Activated CD4-positive, alpha-beta T cell treated with anti-CD3 and anti-CD28 coated beads for 1 hour (primary cell): Measurements from ENCODE around the gene GABBR2.

Experiments
- DNase-seq: peaks from one replicate; pipeline ENCODE4 v3.0.0-alpha.2; 2020

GABBR2 gene

DNA sequence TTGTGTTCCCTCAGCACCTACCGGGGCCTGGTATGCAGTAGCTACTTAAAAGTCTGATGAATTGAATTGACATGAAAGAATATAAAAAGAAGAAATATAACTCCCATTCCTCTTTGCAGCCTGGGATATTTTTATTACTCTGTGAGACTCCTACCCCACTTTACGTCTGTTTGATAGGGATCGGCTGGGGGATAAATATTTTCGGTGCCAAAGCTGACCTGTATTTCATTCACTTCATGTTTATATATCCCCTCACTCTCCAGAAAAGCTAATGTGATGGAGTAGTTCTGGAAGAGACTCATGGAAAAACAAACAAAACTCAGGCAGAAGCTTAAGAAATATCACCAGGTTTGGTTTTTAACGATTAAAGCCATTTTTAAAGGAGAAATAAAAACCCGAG, 345.1 kb downstream of the GABBR2 start:
- no peak for DNase-seq

DNA sequence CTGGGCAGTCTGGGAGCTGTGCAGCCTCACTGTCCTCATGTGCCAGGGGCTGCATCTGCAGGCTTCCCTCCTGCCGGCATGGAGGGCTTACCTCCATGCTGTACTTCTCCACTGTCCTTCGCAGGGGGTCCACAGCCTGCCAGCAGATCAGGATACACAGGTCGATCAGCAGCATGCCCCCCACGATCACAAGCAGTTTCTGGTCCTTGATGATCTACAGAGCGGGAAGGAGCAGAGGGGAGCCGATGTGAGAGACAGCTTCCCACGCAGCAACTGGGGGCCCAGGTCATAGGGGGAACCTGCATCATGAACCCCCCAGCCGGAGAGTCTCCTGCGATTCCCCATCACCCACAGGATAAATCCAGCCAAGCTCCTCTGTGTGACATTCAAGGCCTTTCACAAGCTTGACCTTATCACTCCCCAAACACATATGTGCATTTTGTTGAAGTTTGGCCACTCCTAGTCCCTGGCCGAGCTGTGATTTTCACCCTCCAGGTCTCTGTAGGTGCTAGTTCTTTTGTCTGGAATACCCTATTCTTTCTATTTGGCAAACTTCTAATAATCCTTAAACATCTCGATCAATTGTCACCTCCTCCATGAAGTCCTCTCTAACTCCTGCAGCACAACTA, 346.0 kb downstream of the GABBR2 start:
- DNase-seq = no peak

DNA sequence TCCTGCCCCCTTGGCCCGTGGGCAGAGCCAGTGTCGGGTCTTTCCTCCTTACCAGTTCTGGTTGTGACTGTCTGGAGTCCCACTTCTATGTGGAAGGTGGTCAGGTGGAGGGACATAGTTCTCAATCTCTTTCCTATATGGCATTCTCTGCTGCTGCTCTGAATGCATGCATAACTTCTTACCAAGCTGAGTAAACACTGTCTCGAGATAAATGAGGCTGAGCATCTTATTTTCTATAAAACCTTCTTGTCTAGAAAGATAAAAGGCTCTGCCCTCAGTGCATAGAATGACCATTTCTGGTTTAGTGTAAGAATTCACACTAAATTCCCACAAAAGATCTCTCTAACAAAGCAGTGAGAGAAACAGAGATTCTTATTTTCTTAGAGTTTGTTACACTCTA, 347.1 kb downstream of the GABBR2 start:
- DNase-seq = no peak

DNA sequence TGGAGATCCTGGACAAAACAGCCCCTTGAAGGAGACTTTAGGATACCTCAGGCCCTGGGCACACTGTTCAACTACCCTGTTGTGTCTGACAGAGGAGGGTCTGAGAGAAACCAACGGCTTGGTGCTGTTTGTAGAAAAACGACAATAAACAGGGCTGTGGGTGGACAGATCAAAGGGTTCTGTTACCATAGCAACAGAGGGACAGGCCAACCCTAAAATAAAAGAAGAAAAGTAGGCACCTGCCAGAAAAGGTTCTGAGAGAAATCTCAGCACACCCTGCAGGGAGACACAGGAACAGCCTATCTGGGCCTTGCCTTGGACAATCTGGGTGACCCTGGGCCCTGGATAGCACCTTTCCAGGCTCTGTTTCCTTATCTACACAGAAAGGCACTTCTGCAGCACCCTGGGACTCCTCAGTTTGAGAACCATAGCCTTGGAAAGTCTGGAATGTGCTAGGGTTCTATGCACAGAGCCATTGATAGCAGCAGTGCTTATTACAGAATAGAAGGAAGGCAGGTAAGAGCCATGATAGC, 348.5 kb downstream of the GABBR2 start:
- DNase-seq = no peak

DNA sequence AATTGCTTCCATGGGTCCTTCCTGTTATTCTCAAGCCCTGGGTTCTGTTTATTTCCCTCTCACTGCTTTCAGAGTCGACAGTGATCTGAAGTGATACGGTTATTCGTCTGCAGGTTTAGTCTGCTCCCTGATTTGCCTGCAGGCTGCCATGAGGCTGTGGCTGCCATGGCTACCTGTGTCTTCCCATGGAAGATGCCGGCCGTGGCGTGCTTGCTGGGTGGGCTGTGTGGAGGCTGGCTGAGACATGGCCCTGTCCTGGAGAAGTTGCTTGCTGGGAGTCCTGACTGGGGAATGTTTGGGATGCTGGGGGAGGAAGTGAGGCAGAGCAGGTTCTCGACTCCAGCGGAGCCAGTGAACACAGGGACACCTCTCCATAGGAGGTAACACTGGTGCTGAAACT, 349.2 kb downstream of the GABBR2 start:
- DNase-seq = no peak

DNA sequence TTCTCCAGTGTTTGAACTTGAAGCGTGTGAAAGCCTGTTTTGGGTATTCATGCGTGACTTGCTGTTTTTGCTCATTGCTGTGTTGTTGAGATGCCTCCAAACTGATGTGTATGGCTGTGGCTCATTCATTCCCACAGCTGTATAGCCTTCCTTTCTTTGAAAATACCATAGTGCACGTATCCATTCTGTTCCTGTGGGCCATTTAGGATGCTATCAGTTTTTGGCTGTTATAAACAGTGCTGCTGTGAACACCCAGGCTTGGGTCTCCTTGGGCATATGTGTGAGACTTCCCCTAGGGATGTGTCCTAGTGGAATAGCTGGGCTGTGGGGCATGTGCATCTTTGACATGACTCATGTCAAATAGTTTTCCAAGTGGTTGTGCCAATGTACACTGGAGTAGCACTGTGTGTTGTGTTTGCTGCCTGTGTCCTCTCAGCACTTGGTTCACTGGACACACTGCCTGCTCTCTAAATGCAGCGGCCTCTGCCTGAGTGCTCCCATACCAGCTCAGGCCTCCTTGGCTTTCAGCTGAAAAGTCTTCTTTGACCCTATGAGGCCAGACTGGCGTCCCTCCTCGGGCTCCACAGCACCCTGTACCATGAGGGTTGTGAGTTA, 350.7 kb downstream of the GABBR2 start:
- DNase-seq = no peak

DNA sequence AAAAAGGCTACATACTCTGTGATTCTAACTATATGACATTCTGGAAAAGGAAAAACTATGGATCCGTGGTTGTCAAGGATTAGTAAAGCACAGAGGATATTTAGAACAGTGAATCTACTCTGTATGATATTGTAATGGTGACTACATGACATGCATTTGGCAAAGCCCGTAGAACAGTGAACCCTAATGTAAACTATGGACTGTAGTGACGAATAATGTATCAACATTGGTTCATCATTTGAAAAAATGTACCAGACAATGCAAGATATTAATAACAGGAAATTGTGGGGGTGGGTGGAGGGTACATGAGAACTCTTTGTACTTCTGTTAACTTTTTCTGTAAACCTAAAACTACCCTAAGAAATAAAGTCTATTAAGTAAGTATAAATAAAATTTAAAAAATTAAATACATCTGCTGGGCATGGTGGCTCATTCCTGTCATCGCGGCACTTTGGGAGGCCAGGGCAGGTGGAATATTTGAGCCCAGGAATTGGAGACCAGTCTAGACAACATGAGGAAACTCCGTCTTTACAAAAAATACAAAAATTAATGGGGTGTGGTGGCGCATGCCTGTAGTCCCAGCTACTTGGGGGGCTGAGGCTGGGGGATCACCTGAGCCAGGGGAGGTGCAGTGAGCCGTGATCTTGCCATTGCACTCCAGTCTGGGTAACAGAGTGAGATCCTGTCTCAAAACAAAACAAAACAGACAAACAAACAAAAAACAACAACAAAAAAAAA, 351.6 kb downstream of the GABBR2 start:
- no peak for DNase-seq

DNA sequence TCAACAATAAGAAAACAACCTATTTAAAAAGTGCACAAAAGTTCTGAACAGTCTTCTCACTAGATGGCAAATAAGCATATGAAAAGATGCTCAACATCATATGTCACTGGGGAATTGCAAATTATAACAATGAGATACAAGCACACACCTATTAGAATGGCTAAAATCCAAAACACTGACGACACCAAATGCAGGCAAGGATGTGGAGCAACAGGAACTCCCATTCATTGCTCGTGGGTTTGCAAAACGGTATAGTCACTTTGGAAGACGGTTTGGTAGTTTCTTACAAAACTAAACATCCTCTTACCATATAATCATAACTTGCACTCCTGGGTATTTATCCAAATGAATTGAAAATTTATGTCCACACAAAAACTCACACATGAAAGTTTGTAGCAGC, 352.4 kb downstream of the GABBR2 start:
- no peak for DNase-seq

DNA sequence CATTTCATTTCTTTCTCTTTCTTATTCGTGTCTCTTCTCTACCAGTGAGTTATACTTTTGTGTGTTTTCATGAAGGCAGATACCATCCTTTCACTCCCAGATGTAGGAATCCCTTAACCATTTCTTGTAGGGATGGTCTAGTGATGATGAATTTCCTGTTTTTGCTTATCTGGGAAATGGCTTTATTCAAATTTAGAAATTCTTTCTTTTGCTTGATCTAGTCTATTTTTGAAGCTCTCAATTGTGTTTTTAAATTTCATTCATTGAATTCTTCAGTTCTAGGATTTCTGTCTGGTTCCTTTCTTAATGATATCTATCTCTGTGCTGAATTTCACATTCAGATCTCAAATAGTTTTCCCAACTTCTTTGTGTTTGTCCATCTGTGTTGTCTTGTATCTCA, 357.4 kb downstream of the GABBR2 start:
- DNase-seq = no peak

DNA sequence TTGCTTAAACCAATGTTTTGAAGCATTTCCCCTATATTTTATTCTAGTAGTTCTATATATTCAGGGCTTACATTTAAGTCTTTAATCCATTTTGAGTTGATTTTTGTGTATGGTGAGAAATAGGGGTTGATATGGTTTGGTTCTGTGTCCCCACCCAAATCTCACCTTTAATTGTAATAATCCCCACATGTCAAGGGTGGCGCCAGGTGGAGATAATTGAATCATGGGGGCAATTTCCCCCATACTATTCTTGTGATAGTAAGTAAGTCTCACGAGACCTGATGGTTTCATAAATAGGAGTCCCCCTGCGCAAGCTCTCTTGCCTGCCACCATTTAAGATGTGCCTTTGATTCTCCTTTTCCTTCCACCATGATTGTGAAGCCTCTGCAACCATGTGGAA, 361.1 kb downstream of the GABBR2 start:
- no peak for DNase-seq

DNA sequence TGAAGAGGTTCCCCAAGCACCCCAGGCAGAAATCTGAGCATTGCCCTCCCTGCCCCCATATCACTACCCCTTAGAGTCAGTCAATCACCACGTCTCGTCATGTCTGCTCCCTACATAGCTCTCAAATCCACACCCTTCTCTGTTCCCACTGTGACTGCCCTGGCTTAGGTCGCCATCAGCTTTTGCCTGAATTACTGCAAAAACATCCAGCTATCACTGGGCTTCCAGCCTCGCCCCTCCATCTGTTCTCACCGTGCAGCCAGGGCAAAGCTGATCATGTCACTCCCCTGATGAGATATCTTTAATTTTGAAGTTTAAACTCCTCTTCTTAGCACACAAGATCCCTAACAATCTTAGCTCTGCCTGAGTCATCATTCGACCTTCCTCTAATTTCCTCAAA, 363.7 kb downstream of the GABBR2 start:
- no peak for DNase-seq

DNA sequence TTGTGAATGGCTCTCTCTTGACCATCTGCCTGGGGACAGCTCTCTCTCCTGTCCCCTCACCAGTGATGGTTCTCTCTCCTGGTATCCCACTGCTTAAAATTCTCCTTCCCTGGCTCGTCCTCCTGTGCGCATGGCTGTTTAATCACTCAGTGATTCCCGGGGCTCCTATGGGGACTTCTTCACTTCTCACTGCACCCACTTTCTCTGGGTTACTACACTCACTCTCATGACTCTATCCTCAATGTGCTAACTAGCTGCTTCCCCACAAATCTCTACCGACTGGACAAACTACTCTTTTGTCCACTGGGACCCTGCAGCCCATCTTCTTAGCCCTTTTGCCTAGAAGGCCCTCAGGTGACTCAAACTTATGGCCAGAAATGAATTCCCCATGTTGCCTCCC, 364.2 kb downstream of the GABBR2 start:
- no peak for DNase-seq

DNA sequence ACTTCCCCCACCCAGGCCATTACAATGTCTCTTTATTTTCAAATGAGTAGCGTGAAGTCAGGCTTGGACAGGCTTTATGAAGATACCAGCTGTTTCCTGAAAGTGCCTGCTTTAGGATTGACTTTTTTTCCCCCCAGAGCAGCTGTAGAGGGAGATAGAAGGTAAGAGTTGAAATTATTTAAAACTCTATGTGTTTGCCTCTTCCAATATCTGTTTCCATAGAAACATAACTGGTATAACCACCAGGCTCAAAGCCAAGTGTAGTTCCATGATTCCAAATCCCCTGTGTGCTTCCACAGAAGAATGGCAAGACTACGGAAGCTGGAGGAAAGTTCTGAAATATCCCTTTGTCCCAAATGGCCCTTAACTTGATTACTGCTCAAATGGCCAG, 365.9 kb downstream of the GABBR2 start:
- no peak for DNase-seq

DNA sequence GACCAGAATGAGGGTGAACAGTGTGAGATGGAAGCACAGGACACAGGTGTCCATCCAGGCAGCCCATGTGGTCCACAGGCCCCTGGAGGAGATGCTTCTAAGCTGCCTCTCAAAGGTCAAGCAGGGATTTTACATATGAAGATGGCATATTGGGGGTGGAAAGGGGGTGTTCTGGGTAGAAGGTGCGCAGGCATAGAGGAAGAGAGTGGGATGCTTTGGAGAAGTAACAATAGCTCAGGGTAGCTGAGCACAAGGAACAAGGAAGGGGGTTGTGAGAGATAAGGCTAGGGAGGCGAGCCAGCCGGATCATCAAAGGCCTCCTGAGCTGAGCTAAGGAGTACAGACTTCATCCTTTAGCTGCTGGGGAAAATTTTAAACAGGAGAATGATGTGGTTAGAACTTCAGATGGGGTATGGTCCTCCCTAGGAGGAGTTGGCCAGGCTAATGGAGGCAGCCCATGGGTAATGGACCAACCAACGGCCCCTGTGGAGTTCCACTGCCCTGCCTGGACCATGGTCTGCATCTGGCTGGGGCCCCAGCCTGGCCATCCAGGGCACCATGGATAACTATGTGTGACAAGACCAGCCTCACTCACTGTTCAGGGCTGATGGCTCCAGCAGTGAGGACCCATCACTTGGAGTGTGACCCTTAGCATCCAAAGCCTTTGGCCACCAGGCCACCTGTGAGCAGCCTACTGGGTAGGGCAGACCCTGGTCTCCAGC, 366.5 kb downstream of the GABBR2 start:
- no peak for DNase-seq

DNA sequence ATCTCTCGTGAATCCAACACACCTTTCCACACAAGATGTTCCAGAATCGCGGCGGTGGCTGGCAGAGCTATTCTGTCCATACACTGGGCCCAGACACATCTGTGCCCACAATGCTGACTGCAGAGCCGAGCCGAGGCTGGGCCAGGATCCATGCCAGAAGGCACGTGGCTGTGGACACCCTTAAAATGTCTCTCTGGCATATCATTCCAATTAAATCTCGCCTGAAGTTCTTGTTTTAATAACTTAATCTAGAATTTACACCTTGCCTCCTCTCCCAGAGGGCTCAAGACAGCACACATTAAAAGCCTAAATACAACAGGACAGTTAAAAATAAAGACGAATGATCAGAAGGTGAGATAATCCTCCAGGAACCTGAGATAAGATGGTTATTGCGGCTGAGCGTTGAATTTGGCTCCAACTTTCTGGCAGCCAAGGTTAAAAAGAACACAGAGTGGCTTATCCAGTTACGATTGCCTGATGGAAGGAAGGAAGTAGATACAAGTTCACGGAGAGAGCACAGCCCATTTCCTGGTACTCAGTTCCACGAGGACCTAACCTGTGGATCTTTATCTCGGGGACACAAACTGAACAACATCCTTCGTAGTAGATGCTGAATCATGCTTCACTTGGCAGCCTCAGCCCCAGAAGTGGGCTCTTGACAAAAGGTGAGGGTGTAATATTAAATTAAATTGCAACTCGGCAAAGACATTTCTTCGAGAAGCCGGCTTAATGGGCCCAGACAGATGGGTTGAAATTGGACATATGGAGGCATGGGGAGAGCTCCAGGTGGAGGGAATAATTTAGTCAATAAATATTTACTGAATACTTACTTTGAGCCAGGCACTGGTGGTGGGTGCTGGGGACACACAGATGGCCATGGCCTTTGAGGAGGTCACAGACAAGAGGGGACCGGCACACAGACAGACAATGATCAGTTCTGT, 367.3 kb downstream of the GABBR2 start:
- DNase-seq = no peak

DNA sequence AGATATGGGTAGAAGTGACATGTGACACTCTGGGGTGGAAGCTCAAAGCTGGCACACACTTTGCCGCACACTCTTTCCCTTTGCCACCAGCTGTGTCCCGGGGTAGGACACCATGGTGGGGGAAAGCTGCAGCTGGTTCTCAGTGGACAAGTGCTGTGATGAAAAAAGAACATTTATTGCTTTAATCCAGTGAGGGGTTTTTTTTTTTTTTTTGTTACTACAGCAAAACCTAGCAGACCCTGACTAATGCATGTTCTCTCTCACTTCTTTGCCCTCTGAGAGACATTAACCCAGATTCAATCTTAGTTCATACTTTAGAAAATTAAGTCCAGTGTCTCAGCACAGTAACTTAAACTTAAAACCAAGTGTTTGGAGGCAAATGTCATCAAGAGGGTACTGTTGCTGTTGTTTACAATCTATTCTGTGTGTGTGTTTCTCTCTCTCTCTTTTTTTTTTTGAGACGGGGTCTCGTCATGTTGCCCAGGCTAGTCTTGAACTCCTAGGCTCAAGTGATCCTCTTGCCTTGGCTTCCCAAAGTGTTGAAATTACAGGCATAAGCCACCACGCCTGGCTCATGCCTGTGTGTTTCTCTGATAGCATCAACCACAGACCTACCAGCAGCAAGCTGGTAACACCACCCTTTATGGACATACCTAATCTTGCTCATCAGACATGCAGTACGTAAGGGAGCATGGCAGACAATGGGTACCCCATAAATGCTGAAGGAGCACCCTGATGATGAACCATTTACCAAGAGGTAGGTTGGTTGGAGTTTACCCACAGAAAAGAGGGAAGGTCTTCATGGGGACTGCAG, 368.5 kb downstream of the GABBR2 start:
- DNase-seq = no peak

DNA sequence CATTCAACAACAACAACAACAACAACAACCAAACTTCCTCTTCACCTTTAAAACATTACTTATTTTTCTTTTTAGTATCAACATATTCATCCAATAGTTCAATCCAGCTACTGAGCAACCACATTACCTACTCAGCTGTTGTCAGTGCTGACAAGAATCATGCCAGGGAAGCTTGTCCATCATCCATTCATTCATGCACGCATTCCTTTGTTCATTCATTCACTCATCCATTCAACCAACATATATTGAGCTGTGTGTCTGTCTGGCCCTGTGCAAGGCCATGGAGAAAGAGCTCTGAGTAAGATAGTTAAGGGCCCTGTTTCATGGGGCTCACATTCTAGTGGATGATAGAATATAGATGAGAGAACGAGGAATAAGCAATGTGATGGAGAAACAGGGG, 373.1 kb downstream of the GABBR2 start:
- DNase-seq = no peak

DNA sequence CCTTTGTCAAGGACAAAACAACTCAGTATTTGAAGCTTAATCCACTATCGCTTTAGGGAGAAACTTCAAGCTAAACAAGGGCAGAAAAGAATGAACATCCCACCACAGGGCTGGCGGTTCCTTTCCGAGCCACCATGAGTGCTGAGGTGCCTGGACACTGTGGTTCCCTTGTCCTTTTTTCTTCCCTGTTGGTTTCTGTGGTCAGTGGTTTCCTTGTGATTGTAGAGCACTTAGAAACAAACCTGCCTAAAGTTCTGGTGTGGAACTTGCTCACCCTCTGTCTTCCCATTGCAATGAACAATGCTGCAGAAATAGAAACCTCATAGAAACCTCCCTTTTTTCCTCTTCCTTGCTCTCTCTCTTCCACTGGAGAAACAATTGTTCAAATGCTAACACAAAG, 373.9 kb downstream of the GABBR2 start:
- DNase-seq = no peak

DNA sequence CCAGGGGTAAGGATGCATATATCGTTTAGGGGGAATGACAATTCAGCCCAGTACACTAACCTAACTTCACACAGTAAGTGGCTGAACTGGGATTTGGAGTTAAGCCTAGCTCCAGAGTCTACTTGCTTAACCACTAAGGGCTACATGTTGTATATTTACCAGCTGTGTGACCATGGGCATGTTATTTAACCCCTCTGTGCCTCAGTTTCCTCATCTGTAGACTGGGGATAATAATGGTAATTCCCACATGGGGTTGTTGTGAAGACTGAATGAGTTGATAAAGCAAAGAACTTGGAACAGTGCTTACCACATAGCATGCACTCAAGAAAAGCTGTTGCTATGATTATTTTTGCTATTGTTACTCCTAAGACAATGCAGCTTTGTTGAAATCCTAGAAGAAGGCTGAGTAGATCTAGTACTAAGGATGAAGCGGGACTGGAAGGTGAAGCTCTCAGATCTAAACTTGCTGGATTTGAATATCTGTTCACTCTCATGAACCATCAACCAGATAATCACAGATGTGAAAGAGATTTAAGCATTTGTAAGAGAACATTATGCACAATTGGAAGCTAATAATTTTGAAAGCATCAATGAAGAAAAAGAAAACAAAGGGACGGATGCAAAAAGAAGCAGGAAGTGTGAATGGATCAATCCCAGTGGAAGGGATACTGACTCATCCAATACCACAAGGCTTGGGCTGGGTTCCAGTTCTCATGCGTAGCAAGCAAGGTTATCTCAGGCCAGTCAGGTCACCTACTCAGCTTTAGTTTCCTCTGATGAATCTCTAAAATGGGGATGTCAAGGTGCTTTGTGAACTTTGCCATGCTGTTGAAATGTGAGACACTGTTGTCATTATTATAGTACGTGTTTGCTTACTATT, 374.8 kb downstream of the GABBR2 start:
- no peak for DNase-seq

DNA sequence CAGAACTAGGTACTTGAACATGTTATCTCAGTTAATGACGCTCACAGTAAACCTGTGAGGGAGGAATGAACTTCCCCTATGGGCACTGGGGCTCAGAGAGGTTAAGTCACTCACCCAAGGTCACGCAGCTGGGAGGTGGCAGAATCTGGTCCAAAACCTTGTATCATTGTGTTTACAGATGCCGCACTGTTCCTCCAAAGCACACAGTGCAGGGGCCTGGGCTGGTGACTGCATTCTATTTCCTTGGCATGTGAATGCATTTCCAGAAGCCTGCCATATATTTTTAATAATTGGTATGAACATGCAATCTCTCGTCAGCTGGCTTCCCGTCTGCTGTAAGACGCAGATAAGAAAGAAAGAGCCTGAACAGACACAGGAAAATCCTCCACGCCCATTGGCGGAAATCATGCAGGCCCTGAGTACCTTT, 376.3 kb downstream of the GABBR2 start:
- DNase-seq = no peak
